Vagina (tissue), 2 donors: Measurements from ENCODE around the gene LPP.

Experiments used
- POLR2AphosphoS5 ChIP-seq, 2 donors: sonication (generic); formaldehyde crosslinking; IDR thresholded peaks; one replicate each; pipeline ENCODE4 v1.9.0; 2017; ENCODE audit warnings: antibody characterized with exemption in 2 of 2, mild to moderate bottlenecking in 2 of 2, low read depth in 1 of 2; ENCODE audit not compliant: insufficient read depth in 1 of 2
- TF ChIP-seq, protein P1 (sequence below), 3 experiments: fragments of 450-650 bp in 2 of 3; fragments of 200-600 bp in 1 of 3; sonication (generic) in 1 of 3; IDR thresholded peaks; one replicate each; pipeline ENCODE4 v1.5.1; 2017 to 2019; ENCODE audit warnings: antibody characterized with exemption in 3 of 3, mild to moderate bottlenecking in 2 of 3, moderate library complexity in 2 of 3

DNA sequence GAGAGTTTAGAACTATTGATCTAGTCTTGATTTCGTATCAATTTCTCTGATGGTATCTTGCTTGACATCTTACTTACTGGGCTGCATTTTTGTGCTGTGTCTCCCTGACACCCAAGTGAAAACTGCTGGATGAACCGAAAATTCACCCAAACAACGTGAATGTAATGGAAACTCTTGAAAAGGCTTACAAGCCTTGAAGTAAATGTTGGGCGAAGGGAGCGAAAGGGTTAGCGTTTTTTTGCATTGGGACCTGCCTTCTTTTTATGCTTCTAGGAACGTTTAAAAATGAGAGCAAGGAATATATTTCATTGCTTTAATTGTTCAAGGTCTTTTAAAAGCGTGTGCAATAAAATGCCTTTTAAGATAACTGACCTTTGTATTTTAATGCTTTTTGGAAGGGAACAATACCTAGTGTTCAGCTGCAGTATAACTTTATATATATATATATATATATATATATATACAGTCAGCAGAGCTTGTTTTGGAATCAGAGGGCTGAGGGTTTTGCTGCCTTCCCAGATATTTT is 94.1 kb downstream of the LPP start:
- TF ChIP-seq, protein P1, sequence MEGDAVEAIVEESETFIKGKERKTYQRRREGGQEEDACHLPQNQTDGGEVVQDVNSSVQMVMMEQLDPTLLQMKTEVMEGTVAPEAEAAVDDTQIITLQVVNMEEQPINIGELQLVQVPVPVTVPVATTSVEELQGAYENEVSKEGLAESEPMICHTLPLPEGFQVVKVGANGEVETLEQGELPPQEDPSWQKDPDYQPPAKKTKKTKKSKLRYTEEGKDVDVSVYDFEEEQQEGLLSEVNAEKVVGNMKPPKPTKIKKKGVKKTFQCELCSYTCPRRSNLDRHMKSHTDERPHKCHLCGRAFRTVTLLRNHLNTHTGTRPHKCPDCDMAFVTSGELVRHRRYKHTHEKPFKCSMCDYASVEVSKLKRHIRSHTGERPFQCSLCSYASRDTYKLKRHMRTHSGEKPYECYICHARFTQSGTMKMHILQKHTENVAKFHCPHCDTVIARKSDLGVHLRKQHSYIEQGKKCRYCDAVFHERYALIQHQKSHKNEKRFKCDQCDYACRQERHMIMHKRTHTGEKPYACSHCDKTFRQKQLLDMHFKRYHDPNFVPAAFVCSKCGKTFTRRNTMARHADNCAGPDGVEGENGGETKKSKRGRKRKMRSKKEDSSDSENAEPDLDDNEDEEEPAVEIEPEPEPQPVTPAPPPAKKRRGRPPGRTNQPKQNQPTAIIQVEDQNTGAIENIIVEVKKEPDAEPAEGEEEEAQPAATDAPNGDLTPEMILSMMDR (IDR thresholded peaks at IDR 0.05), result no peak
- no peak for TF ChIP-seq POLR2AphosphoS5 (IDR thresholded peaks at IDR 0.05; ENCODE audit: insufficient read depth in 1 of 2, low read depth in 1 of 2)
